G401 (cell line): Measurements from ENCODE around the gene SLC4A11. TPM values are rescaled to one million over a fixed set of nuclear protein-coding genes. Genes with fewer than 3 reads are reported as not detected.

ENCODE experiments used
- DNase-seq: peaks from one replicate; pipeline ENCODE4 v3.0.0-alpha.2; 2015; ENCODE audit warnings: low spot score
- in situ Hi-C: cut with HindIII; loops from 2 replicates; pipeline ENCODE4 v1.10.0; 2016; ENCODE audit warnings: low sequenced_read_pairs, mixed read lengths
- total RNA-seq: library from RNA; depleted of rRNA; stranded (reverse); fragments of >200 nt; shearing (Covaris generic); gene quantifications from 2 replicates; pipeline ENCODE4 v1.2.3, GENCODE V29; 2014

The SLC4A11 gene
- total RNA-seq, 1 experiment from 2014 or later = 0.17 TPM

DNA sequence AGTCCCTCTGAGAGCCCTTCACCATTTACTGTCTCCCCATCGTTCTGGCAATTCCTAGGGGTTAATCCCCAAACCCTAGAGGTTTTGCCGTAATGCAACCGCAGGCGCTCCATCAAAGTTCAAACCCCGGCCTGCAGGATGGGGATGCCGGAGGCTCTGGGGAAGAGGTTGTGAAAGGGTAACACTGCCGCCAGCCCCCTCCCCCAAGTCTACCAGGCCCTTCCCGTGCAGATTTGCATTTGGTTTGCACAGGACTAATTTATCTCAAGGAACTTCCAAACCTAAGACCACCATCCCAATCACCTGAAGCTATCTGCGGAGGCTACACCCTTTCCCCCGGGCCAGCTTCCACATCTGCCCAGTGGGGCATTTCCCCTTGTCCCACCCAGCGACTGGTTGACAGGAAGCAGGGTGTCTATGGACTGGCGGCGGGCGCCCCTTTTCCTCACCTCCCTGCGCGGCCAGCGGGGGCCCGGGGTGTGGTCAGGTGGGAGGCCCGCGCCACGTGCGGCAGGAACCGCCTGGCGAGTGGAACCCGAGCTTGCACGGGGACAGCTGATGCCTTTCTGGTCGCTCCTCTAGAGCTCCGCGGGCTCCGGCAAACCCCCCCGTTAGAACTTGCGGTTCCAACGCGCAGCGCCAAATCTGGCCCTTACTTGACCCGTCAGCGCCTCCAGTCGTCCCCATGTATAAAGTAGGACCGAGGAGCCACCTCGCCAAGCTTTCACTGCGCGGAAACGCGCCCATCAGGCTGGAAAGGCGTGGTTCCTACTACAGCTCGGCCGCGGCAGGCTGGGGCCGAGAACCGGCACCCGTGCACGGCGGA is 9.4 kb upstream of the SLC4A11 start:
- DNase-seq = no peak
- in situ Hi-C loops = no loop called here

DNA sequence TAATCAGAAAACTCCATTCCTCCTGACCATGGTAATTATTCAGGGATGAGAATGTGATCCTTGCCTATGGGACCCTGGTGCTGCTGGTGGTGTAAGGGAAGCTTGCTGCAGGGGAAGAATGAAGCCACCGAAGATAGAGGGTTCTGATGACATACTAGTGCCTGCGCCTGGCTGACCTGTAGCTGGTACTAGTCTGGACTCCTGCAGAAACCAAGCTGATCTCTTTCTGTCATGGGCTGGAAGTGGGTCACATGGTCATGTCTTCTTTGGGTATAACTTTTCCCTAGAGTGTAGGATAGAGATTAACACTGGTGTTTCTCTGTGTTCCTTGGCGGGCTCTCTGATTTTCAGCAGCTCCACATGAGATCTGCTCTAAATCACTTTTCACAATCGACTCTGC is 8.6 kb upstream of the SLC4A11 start:
- in situ Hi-C loops = no loop called here
- peak; percentile 11 for DNase-seq

DNA sequence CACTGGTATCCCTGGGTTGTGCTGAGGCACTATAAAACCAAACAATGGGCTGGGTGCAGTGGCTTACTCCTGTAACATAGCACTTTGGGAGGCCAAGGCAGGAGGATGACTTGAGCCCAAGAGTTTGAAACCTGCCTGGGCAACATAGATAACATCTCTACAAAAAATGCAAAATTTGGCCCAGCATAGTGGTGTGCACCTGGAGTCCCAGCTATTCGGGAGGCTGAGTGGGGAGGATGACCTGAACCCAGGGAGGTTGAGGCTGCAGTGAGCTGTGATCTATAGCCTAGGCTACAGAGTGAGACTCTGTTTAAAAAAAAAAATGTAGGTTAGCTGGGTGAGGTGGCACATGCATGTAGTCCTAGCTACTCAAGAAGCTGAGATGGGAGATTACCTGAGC is 7.7 kb upstream of the SLC4A11 start:
- DNase-seq = no peak
- in situ Hi-C loops = no loop called here

DNA sequence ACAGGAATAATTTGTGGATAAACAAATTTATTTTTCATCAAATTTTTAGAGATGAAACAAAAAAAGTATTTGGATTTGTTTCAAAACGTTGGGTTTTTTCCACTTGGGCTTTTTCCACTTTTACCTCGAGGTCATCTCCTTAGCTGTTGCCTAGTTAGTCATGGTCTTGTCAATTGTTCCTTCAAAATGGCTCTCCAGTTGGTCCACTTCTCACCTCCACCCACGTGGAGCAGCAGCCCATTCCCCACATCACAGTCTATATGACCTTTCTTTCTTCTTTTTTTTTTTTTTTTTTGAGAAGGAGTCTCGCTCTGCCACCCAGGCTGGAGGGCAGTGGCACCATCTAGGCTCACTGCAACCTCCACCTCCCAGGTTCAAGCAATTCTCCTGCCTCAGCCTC is 6.7 kb upstream of the SLC4A11 start:
- in situ Hi-C loops = no loop called here

DNA sequence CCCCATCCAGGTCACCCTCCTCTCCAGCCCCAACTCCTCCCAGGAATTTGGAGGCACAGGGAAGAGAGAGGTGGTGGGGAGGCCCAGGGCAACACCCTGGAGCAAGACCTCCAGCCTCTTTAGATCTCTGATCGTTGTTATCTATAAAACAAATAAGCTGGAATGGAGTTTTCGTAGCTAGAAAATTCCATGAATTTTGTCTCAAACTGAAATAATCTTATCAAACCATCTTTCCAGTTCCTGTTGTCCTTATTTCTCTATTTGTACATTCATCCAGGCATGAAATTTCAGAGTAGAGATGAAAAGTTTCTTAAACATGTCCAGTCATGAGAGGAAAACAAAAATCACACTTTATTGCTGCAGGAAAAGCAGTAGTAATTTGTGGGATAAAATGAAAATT is 6.2 kb upstream of the SLC4A11 start:
- in situ Hi-C loops = no loop called here
- DNase-seq = no peak

More for the DNA sequence above, 6.7 kb upstream of the SLC4A11 start:
- no peak for DNase-seq

DNA sequence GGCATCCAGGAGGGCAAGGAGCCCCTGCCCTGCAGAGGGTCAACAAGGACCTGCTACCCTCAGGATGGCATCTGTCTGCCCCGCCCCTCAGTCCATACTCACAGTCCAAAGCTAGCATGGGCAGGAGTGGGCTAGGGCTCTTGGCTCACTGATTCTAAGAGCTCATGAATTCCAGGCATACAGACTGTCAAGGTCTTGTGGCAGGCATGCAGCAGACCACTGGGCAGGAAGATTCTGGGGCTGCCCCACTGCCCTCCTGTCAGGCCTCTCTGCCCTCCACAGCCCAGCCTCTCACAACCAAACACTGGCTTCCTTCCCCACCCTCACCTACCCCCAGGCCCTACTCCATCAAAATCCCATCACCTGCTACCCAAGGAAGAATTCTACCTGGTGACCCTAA is 5.6 kb upstream of the SLC4A11 start:
- no peak for DNase-seq
- in situ Hi-C loops = no loop called here

DNA sequence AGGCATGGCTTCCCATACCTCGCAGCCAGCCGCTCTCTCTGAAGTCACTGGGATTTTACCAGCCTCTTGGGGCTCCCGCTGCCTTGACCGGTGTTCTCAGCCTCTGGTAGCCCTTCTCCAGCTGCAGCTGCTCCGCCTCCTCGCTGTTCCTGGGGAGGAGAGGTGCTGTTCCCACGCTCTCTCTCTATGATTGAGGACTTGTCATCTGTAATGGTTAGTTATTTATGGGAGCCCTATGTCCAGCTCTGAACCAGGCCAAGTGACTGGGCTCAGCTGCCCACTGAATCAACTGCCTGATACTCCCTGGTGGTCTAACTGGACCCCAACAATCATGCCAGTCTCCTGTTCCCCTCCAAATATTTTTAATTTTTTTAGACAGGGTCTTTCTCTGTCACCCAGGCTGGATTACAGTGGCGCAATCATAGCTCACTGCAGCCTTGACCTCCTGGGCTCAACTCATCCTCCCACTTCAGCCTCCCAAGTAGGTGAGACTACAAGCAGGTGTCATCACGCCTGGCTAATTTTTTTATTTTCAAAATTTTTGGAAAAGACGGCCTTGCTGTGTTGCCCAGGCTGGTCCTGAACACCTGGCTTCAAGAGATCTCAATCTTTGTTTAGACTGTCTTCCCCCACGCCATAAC is 4.8 kb upstream of the SLC4A11 start:
- DNase-seq = no peak
- in situ Hi-C loops = no loop called here

DNA sequence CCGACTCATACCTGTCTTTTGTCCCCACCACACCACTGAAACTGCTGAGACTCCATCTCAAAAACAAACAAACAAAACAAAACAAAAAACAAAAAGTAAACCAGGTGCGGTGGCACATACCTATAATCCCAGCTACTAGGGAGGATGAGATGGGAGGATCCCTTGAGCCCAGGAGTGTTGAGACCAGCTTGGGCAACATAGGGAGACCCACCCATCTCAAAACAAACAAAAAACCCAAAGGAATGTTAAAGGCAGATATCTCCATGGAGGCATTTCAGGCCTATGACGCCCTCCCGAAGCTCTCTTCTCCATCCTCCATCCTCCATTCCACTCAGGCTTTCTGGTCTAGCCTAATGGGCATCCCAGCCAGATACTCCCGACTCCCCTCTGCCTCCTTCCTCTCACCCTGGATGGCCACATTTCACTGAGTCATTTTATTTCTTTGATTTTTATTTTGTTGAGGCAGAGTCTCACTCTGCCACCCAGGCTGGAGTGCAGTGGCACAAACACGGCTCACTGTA is 3.2 kb upstream of the SLC4A11 start:
- DNase-seq = no peak
- in situ Hi-C loops = no loop called here

DNA sequence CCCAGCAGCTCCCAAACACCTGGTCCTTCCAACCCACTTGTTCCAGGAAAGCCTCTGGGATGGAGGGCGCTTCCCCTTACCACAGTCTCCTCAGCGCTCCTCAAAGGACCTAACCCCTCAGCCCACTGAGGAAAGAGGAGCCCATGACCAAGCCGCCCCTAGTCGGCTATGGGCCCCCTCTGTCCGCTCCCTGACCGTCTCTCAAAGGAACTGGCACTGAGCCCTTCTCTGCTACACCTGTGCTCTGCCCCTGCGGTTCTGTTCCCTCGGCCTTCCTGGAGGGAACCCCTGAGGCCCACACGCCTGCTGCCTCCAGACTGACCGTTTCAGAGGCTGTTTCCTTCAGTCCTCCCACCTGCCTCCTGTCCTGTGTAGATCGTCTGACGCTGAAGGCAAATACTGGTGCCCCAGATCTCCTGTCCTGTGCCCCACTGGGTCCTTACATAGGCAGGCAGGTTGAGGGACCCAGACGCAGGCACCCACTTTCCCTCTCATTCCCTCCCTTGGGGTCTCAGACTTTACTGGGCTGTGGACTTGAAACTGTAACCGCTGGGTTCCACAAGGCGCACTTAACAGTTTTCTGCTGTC is 1.9 kb upstream of the SLC4A11 start:
- in situ Hi-C loops = no loop called here
- no peak for DNase-seq

DNA sequence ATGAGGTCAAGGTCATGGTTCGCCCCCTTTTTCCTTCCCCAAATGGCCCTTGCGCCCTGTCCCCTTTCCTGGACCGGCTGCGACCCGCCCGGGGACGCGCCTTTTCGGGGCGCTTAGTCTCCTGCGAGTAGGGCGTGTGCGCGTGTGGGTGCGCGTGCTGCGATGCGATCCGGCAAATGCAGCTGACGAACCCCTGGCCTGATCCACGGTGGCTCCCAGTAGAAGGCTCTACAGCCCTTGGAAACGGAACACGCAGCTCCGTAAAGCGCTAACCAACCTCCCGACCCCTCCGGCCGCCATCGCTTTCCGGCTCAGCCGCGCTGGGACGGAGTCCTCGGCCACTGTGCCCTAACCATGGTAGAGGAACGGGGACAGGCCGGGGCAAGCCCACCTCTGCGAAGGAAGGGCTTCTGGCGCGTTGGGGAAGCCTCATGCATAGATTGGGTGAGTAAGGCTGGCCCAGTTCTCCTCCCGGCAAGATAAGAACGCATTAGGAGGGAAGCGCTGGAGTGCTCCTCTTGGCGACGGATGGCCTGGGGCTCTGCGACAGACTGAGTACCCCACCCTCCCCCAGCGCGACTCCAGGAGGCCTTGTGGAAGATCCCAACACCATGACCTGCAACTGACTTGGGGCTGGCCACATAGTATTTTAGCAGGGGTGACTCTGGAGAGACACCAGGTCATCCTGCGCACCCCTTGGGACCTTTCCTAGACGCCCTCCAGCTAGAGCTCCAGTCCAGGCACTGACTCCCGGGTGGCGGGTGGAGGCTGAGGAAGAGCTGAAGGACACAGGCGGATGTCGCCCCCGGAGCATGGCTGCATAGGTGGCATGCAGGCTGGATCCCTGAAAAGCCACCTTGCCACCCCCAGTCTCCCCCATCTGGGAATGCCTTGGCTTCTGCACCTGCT is 1.1 kb upstream of the SLC4A11 start:
- in situ Hi-C loops = no loop called here
- DNase-seq = no peak

DNA sequence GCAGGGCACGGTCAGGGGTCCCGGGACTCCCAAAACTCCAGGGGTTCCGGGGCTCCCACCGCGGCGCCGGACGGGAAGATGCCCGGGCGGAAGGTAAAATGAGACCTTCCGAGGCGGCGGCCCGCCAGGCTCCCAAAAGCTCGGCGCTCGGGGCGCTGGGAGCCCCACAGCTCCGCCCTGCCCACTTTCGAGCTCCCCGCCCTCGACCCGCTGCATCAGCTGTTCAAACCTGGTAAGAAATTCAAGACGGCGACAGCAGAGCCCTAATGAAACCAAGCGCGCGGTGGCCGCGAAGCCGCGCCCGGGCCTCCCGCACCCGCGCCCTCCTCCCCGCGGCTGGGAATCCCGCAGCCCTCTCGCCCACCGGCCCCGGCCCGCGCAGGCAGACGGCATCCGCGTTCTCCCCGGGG is 369 bp downstream of the SLC4A11 start:
- in situ Hi-C loops = no loop called here

DNA sequence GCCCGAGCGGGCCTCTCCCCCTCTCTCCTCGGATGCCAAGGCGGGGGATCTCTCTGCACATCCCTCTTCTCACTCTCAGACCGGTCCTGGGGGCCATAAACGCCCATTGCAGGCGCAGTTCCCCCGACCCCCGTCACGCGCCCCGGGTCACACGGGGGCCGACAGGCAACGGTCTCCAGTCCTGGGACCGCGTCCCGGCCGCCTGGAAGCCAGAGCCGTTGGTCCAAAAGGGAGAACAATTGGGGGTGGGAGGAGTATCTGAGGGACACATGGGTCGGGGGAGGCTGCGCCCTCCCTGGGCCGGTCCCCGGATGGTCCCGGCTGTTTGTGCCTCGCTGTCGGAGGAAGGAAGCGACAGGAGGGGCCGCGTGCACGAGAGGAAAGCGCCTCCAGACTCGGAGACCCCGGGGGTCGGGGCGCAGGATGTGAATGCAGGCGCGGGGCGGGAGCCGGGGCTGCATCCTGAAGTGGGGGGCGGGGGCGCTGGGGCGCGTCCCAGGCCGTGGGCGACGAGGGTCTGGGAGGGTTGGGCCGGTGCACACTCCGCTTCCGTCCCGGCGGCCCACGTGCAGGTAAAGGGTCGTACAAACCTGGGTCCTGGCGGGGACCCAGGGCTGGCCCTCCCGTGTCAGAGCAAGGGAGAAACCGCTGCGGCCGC is 903 bp downstream of the SLC4A11 start:
- in situ Hi-C loops = no loop called here
- DNase-seq = no peak

More for the DNA sequence above, 369 bp downstream of the SLC4A11 start:
- no peak for DNase-seq

DNA sequence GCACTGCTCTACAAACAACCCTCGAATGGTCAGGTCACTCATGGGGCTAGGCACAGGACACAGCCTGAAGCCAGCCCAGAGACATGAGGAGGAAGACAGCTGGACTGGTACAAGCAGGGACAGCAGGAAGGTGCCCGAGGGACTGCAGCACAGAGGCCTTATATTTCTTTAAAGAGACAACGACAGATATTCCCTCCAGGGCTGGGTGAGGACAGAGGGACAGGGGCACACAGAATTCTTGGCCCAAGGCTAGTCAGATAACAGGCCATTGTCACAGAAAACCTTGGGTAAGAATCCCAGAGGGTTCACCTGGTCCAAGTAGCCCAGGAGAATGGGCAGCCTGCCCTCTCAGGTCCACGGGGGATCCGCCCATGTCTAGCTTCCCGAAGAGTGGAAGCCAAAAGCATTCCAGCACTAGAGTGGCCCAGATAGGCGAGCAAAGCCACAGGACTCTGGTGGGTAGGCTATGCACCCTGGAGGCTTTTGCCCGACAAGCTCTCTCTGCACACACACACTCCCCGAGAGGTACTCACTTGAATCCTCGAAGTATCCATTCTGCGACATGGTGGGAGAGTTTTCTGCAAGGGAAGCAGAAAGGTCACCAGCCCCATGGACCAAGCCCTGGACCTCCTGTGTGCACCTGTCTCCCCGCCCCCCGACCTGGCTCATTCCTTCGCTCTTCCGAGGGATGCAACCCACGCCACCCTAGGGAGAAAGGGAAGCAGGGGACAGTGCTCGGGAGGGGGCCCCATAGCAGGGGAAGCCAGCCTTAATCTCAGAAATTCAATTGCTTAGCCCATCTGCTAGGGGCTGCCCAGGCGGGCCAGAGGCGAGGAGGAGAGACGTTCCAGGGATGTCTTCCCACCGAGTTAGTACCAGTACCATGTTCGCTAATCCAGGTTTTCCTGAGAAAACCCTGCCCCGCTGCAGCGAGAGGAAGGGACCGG is 1.7 kb downstream of the SLC4A11 start:
- DNase-seq = no peak
- in situ Hi-C loops = no loop called here

DNA sequence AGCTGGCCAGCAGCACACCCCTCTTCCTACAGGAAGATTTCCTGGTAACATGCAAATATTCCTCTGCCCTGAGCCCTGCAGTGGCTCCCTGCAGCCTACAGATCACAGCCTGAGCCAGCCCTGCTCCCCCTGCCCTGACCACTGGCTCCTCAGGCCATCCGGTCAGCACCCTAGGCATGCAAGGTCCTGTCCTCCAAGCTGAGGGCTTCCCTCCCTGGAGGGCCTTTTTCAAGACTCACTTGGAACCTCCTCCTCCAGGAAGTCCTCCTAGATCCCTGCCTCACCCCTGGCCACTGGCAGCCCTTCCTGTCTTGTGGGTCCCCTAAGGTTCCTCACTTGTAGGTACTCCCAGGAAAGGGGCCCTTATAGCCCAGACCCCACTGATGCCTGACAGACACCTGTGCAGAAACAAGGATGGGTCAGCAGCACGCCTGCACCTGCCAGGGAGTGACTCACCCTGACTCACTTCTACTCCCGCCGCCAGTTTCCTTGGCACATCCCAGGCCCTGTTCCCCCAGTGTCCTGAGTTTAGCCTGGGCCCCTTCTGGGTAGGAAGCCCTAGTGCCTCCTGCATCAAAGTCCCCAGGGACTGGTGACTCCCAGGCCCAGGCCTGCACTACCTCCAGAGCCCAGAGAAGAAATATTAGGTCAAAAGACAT is 3.2 kb downstream of the SLC4A11 start:
- in situ Hi-C loops = no loop called here
- DNase-seq = no peak

DNA sequence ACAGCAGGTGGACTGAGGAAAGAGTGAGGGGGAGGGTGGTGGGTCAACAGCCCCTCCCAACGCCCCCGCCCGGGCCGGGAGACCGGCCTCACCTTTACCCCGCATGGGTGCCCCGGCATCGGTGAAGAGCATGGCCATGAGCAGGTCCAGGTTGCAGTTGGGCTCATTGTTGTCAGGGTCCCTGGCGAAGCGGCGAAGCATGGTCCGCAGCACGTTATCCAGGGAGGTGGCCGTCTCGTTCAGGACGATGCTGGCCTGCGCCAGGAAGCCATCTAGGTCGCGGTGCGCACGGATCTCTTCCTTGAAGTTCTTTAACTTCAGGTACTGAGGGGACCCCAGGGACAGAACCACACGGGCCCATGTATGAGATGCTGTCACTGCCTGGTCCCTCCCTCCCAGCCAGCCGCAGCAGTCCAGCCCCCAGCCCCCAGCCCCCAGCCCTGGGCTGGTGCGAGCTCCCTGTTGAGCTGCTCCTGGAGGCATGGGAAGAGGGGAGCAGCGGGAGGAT is 4.9 kb downstream of the SLC4A11 start:
- DNase-seq = no peak

DNA sequence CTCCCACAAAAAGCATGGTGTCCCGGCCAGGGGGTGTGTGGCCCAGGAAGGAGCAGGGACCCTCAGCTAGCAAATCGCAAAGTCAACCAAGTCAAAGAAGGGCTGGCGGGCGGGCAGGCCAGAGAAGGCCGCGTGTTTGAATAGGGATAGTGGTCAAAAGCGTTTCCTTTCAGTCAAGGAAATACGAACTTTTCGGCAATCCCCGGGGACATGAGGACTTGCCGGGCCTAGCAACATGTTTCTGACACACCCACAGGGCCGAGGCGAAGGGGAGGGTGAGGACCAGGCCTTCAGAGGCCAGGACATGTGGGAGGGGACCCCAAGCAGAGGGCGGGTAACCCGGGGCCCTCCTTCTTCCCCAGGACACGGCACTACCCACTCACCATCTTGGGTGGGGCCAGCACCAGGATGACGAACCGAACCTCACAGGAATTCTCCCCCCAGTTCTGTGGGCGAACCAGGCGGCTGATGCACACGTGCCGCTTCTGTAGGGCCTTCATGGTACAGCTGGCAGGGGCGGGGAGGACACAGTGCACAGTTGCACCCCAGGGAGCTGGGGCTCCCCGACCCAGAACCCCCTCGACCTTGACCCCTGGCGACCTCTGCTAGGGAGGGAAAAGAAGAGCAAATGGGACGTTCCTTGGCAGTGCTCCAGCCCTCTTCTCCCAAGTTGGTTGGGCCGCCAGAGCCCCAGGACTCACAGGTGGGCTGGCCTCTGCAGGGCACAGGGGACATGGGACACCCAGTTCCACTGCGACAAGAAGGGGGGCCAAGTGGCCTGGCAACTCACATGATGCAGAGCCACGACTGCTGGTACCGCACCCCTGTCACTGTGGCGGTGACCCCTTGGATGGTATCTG is 5.6 kb downstream of the SLC4A11 start:
- in situ Hi-C loops = no loop called here
- no peak for DNase-seq

More for the DNA sequence above, 4.9 kb downstream of the SLC4A11 start:
- in situ Hi-C loops = no loop called here
